Liver (tissue), 3 donors: Measurements from ENCODE around the gene GNG12.

ENCODE experiments used
- EGR1 ChIP-seq, 2 donors: IDR thresholded peaks; 2 replicates each; pipeline ENCODE4 v1.6.1; 2016 to 2018; ENCODE audit warnings: antibody characterized with exemption in 2 of 2, low read depth in 2 of 2
- FOXA1 ChIP-seq: IDR thresholded peaks from 2 replicates; pipeline ENCODE4 v1.6.1; 2016; ENCODE audit warnings: antibody characterized with exemption
- JUND ChIP-seq, 2 donors: IDR thresholded peaks; 2 replicates each; pipeline ENCODE4 v1.6.1; 2016; ENCODE audit warnings: antibody characterized with exemption in 2 of 2
- RAD21 ChIP-seq, 2 donors: IDR thresholded peaks; 2 replicates each; pipeline ENCODE4 v1.6.1; 2016; ENCODE audit warnings: antibody characterized with exemption in 2 of 2, mild to moderate bottlenecking in 2 of 2
- RXRA ChIP-seq, 2 donors: IDR thresholded peaks; 2 replicates each; pipeline ENCODE4 v1.6.1; 2017 to 2018; ENCODE audit warnings: antibody characterized with exemption in 2 of 2, mild to moderate bottlenecking in 1 of 2
- SP1 ChIP-seq: IDR thresholded peaks from 2 replicates; pipeline ENCODE4 v1.6.1; 2018; ENCODE audit warnings: antibody characterized with exemption, mild to moderate bottlenecking
- YY1 ChIP-seq: IDR thresholded peaks from 2 replicates; pipeline ENCODE4 v1.6.1; 2016; ENCODE audit warnings: antibody characterized with exemption, mild to moderate bottlenecking
- TF ChIP-seq, protein P1 (sequence below): fragments of 150-350 bp; IDR thresholded peaks from 2 replicates; pipeline ENCODE4 v1.5.1; 2017; ENCODE audit warnings: improper control_type of control experiment, low read depth, low read length; ENCODE audit not compliant: missing input control
- TF ChIP-seq, protein P2 (sequence below): IDR thresholded peaks from 2 replicates; pipeline ENCODE4 v1.6.1; 2016; ENCODE audit warnings: antibody characterized with exemption, mild to moderate bottlenecking
- TF ChIP-seq, protein P3 (sequence below): IDR thresholded peaks from 2 replicates; pipeline ENCODE4 v1.6.1; 2016; ENCODE audit warnings: antibody characterized with exemption
- TF ChIP-seq, protein P4 (sequence below): IDR thresholded peaks from 2 replicates; pipeline ENCODE4 v1.6.1; 2016; ENCODE audit warnings: antibody characterized with exemption
- TF ChIP-seq, protein P5 (sequence below): IDR thresholded peaks from 2 replicates; pipeline ENCODE4 v1.6.1; 2016; ENCODE audit warnings: antibody characterized with exemption
- donor health status: healthy.
- donor health status: healthy.

DNA sequence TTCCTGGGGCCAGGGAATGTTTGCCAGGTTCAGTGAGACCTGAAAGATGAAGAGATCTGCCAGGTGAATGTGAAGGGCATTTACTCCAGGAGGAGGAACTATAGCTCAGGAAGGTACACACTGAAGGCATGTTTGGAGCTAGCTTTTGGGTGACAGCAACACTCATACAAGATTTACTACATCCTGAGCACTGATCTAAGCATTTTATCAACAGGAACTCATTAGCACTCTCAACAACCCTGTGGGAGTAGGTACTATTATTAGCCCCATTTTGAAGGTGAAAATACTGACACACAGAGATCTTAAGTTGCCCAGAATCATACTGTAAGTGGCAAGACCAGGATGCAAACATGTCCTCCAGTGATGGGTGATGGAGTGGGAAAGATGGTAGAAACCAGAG lies 141.6 kb downstream of the GNG12 start:
- TF ChIP-seq, protein P1, sequence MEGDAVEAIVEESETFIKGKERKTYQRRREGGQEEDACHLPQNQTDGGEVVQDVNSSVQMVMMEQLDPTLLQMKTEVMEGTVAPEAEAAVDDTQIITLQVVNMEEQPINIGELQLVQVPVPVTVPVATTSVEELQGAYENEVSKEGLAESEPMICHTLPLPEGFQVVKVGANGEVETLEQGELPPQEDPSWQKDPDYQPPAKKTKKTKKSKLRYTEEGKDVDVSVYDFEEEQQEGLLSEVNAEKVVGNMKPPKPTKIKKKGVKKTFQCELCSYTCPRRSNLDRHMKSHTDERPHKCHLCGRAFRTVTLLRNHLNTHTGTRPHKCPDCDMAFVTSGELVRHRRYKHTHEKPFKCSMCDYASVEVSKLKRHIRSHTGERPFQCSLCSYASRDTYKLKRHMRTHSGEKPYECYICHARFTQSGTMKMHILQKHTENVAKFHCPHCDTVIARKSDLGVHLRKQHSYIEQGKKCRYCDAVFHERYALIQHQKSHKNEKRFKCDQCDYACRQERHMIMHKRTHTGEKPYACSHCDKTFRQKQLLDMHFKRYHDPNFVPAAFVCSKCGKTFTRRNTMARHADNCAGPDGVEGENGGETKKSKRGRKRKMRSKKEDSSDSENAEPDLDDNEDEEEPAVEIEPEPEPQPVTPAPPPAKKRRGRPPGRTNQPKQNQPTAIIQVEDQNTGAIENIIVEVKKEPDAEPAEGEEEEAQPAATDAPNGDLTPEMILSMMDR = no peak
- TF ChIP-seq YY1 (no peak), RXRA (IDR thresholded peaks at IDR 0.05) (no peak), JUND (IDR thresholded peaks at IDR 0.05) (no peak), EGR1 (IDR thresholded peaks at IDR 0.05; ENCODE audit: low read depth in 2 of 2) (no peak), RAD21 (IDR thresholded peaks at IDR 0.05) (no peak), SP1 (no peak), FOXA1 (no peak)
- TF ChIP-seq, protein P2, sequence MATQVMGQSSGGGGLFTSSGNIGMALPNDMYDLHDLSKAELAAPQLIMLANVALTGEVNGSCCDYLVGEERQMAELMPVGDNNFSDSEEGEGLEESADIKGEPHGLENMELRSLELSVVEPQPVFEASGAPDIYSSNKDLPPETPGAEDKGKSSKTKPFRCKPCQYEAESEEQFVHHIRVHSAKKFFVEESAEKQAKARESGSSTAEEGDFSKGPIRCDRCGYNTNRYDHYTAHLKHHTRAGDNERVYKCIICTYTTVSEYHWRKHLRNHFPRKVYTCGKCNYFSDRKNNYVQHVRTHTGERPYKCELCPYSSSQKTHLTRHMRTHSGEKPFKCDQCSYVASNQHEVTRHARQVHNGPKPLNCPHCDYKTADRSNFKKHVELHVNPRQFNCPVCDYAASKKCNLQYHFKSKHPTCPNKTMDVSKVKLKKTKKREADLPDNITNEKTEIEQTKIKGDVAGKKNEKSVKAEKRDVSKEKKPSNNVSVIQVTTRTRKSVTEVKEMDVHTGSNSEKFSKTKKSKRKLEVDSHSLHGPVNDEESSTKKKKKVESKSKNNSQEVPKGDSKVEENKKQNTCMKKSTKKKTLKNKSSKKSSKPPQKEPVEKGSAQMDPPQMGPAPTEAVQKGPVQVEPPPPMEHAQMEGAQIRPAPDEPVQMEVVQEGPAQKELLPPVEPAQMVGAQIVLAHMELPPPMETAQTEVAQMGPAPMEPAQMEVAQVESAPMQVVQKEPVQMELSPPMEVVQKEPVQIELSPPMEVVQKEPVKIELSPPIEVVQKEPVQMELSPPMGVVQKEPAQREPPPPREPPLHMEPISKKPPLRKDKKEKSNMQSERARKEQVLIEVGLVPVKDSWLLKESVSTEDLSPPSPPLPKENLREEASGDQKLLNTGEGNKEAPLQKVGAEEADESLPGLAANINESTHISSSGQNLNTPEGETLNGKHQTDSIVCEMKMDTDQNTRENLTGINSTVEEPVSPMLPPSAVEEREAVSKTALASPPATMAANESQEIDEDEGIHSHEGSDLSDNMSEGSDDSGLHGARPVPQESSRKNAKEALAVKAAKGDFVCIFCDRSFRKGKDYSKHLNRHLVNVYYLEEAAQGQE = no peak
- TF ChIP-seq, protein P3, sequence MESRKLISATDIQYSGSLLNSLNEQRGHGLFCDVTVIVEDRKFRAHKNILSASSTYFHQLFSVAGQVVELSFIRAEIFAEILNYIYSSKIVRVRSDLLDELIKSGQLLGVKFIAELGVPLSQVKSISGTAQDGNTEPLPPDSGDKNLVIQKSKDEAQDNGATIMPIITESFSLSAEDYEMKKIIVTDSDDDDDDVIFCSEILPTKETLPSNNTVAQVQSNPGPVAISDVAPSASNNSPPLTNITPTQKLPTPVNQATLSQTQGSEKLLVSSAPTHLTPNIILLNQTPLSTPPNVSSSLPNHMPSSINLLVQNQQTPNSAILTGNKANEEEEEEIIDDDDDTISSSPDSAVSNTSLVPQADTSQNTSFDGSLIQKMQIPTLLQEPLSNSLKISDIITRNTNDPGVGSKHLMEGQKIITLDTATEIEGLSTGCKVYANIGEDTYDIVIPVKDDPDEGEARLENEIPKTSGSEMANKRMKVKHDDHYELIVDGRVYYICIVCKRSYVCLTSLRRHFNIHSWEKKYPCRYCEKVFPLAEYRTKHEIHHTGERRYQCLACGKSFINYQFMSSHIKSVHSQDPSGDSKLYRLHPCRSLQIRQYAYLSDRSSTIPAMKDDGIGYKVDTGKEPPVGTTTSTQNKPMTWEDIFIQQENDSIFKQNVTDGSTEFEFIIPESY = no peak
- TF ChIP-seq, protein P4, sequence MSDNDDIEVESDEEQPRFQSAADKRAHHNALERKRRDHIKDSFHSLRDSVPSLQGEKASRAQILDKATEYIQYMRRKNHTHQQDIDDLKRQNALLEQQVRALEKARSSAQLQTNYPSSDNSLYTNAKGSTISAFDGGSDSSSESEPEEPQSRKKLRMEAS = no peak
- TF ChIP-seq, protein P5, sequence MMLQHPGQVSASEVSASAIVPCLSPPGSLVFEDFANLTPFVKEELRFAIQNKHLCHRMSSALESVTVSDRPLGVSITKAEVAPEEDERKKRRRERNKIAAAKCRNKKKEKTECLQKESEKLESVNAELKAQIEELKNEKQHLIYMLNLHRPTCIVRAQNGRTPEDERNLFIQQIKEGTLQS = no peak
